Measurements from ENCODE around the gene ZNF701.
"Not testable (repeated sequence)": the region's sequence is repeated elsewhere in the genome, so short reads cannot be mapped to it uniquely, and the experiment has no call there.

ZNF701 gene

DNA sequence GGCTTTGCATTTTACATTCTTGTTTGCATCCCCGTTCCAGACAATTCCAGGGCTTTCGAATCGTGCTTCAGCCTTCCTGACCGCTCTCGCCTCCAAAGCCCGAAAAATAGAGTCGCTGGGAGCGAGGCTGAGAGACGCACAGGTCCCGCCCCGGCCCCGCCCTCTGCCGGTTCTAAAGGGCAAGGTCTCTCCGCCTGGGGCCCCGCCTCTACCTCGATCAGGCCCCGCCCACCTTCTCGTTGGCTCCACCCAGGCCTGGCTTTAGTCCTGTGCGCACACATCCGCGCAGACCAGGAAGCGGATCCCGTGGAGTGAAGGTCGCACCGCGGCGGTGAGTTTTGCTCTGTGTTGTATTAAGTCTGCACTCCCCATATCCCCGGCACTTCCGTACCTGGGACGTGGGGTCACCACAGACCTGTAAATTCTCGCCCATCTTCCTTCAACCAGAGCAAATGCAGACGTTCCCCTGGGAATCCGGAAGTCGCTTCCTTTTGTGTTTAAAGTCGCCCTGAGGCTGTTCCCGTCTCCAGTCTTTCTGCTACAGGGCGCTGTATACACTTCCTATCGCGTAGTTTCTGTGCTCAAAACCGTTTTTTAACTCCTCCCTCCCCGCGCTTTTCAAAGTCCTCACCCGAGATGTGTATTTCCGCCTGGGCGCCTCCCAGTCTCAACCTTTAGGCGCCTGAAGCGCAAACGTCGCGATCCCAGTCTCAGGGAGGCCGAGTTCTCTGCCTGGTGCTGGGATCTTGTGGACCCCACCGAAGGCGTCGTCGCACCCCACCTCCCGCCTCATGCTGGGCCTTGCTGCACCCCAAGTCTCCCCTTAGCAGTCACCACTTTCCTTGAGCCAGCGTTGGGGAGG lies at the start of gene ZNF701:
Gene ZNF701, plus strand, starts transcription at position 288 of the 862 bp plus-strand sequence. CDS start 3,861 bp downstream, outside the sequence.
- DNase-seq (ENCODE audit: low spot score): peak; percentile 93

DNA sequence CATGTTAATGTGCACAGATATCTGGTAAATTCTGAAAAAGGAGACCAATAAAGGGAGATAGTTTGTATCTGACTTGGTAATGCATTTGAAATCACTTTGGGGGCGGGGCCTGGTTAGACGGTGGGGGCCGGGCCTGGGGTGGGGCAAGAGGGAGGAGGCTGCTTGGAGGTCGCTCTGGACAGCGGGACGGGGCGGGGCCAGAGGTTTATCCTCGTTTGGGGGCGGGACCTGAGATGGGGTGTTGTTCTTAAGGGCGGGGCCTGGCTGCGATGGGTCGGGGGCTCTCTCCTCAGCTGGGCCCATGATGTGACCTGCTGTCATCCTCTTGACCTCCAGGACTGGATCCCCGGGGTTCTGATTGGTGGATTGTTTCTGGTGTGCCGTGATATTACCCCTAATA lies 47.5 kb upstream of the ZNF701 start:
- DNase-seq (ENCODE audit: low spot score): no peak

DNA sequence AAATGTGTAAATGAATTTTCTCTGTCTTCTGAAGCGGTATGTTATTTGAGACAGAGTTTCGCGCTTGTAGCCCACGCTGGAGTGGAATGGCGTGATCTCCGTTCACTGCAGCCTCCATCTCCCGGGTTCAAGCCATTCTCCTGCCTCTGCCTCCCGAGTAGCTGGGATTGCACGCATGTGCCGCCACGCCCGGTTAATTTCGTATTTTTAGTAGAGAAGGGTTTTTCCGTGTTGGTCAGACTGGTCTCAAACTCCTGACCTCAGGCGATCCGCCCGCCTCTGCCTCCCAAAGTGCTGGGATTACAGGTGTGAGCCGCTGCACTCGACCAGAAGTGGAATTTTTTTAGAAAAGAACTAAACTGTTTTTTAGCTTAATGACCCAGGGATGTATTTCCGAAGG lies 46.0 kb upstream of the ZNF701 start:
- DNase-seq (ENCODE audit: low spot score): no peak

DNA sequence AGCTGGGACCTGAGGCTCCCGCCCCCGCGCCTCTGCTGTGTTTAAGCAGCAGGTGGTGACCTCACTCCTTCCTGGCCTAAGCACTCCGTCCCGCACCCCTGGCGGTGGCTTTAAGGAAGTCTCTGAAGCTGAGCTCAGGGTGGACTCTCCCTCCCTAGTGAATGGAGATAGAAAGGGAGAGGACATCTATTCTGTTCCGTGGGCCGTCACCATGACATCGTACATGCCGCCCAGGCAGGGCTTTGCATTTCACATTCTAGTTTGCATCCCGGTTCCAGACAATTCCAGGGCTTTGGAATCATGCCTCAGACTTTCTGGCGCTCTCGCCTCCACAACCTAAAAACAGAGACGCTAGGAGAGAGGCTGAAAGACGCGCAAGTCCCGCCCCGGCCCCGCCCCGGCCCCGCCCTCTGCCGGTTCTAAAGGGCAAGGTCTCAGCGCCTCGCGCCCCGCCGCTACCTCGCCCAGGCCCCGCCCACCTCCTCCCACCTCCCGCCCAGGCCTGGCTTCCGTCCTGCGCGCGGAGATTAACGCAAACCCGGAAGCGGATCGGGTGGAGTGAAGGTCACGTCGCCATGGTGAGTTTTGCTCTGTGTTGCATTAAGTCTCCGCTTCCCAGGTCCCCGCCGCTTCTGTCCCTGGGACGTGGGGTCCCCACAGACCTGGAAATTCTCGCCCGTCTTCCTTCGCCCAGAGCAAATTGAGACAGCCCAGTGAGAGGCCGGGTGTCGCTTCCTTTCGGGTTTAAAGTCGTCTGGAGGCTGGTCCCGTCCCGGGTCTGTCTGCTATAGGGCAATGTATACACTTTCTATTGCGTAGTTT lies 42.7 kb upstream of the ZNF701 start, which contains the start of gene ZNF808:
Gene ZNF808, plus strand, starts transcription at position 535 of the 822 bp plus-strand sequence. CDS start 15,617 bp downstream, outside the sequence.
- DNase-seq (ENCODE audit: low spot score): peak; percentile 97

DNA sequence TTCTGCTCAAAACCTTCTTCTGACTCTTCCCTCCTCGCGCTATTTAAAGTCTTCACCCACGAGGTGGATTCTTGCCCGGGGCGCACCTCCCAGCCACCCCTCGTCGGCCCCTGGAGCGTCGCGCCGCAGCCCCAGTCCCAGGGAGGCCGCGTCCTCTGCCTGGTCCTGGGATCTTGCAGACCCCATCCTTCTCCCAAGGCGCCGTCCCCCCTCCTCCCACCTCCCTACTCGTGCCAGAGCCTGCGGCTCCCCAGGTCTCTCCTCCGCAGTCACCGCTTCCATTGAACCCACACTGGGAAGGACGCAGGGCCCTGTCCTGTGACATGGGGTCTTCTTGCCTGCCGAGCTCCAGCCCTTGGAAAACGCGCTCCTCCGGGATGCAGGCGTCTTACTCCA lies 42.1 kb upstream of the ZNF701 start:
- no peak for DNase-seq (ENCODE audit: low spot score)

DNA sequence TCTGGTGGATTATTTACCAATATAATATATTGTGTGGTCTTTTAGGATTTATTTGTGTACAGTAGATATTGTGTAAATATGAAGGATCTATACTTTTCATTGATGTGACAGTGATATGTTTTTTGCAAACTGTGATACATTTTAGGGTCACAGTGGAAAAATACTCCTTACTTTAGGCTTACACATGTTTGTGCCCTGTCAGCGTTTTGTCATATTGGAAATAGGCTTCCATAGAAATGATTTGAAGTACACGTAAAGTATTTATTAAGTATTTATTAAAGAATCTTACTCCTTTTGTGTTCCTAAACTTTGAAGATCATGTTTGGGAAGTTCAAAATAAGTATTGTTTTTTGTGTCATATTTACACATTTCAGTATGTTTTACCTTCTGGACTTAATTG lies 37.6 kb upstream of the ZNF701 start:
- no peak for DNase-seq (ENCODE audit: low spot score)

DNA sequence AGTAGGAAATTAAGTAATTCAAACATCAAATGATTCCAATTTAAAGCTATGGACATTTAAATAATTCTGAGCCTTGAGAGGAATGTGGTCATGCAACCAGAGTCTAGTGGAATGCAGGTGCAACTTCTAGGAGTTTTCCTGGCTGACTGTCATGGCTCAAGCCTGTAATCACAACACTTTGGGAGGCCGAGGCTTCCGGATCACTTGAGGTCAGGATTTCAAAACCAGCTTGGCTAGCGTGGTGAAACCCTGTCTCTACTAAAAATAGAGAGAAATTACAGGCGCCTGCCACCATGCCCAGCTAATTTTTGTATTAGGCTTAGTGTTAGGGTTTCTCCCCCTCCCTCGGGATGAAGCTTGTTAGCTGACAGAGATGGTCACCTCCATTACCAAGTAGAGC lies 36.2 kb upstream of the ZNF701 start:
- DNase-seq (ENCODE audit: low spot score): no peak

DNA sequence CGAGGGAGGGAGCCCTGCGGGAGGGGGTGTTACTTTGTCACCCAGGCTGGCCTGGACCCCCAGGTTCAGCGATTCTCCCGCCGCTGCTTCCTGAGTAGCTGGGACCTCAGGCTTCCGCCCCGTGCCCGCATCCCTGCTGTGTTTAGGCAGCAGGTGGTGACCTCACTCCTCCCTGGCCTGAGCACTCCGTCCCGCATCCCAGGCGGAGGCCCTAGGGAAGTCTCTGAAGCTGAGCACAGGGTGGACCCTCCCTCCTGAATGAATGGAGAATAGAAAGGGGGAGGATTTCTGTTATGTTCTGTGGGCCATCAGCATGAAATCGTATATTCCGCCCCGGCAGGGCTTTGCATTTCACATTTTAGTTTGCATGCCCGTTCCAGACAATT lies 34.7 kb upstream of the ZNF701 start:
- DNase-seq (ENCODE audit: low spot score): not testable (repeated sequence)

DNA sequence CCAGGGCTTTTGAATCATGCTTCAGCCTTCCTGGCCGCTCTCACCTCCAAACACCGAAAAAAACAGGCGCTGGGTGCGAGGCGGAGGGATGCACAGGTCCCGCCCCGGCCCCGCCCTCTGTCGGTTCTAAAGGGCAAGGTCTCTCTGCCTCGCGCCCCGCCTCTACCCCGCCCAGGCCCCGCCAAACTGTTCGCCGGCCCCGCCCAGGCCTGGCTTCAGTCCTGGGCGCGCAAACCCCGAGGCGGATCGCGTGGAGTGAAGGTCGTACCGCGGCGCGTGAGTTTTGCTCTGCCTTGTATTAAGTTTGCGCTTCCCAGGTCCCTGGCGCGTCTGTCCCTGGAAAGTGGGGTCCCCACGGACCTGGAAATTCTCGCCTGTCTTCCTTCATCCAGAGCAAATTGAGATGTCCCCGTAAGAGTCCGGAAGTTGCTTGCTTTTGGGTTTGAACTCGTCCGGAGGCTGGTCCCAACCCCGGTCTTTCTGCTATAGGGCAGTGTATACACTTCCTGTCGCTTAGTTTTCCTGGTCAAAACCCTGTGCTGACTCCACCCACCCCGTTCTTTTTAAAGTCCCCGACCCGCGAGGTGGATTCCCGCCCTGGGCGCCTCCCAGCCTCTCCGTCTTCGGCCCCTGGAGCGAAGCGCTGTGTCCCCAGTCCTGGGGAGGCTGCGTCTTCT lies 34.2 kb upstream of the ZNF701 start:
- peak; percentile 88 for DNase-seq (ENCODE audit: low spot score)

DNA sequence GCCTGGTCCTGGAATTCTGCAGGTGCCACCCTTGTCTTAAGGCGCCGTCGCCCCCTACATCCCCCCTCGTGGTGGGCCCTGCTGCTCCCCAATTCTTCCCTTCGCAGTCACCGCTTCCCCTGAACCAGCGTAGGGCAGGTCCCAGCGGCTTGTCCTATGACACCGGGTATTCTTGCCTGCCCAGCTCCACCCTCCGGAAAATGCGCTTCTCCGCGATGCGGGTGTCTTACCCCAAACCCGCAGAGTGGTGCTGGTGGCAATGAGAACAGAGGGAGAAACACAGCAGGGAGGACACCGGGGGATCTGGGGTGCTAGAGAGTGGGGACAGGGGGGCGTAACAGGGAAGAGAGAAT lies 33.7 kb upstream of the ZNF701 start:
- DNase-seq (ENCODE audit: low spot score): peak; percentile 45

DNA sequence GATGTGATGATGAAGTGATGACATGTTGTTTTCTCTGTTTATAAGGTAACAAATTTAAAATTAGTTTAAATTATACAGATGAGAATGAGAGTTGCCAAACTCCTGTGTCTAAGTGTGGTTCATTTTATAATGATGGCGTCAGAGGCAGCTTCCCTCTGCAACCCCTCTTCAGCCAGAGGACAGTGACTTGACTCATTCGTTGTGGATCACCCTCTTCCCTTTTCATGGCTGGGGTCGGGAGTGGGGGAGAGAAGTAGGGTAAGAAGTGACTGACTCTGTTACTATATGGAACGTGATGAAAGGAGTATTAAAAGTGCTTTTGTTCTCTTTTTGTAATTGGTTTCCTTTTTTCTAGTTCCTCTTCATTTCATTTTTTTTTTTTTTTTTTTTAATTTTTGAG lies 31.3 kb upstream of the ZNF701 start:
- not testable (repeated sequence) for DNase-seq (ENCODE audit: low spot score)

DNA sequence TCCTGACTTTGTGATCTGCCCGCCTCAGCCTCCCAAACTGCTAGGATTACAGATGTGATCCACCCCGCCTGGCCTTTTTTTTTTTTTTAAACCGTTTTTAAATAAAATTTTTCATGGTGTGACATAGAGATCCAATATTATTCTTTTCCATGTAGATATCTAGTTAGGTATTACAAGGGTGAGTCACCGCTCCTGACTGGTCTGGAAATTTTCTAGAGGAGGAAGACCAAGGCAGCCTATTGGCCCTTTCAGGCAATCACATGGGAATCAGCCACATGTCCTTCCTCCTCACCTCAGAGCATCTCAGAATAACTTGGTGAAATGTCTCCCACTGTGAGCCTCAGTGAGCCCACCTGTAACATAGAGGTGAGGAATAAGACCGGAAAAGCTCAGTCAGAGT lies 28.9 kb upstream of the ZNF701 start:
- DNase-seq (ENCODE audit: low spot score): not testable (repeated sequence)

DNA sequence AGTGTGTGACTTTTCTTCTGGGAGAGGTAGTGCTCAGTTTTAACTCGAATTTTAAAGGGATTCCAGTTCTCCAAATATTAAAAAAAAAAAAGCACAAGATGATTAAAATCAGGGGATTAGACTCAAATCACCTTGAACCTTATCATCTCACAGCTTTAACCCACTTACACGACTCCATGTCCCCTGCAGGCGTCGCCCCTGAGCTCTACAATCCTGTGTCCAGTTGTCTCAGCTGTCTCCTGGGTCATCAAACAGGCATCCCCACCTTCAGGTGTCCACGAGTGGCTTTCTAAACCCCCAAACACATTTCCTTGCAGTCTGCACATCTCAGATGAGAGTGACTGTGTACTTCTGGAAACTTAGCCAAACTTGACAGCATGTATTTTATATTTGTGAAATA lies 28.5 kb upstream of the ZNF701 start:
- no peak for DNase-seq (ENCODE audit: low spot score)

DNA sequence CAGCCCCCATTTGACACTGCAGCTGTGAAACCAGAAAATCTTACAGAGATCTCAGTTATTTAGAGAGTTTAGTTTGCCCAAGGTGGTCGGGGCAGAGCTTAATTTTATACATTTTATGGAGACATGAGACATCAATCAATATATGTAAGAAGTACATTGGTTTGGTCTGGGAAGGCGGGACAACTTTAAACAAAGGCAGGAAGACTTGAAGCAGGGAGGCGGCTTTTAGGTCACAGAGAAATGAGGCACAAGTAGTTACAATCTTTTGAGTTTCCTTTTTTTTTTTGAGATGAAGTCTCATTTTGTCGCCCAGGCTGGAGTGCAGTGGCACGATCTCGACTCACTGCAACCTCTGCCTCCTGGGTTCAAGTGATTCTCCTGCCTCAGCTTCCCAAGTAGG lies 27.5 kb upstream of the ZNF701 start:
- not testable (repeated sequence) for DNase-seq (ENCODE audit: low spot score)

DNA sequence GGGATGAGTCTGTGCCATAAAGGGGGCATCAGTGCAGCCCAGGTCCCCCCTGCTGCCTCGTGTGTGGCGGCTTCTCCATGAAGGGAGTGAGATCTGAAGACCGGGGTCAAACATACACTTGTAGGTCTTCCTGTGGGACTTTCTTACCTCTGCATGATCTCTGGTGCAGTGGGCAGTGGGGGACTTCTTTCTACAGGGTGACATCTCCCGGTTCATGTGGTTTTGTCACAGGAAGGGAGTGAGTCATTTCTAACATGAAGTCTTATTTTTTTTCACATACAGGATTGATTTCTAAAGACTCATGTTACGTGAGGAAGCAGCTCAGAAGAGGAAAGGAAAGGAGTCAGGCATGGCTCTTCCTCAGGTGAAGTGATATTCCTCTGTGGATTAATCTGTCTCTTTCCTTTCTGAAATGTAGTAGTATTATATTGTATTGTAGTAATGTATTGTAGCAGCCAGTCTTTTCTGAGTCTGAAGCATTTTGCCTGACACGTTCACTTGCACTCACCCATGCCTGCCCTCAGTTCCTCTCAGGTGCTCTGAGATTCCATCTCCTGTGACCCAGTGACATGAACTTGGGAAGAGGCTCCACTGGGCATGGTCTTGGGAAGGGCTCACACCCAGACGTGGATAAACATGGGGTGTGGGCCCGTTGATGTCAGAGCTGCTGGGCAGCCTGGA lies 27.0 kb upstream of the ZNF701 start:
- peak; percentile 37 for DNase-seq (ENCODE audit: low spot score)

DNA sequence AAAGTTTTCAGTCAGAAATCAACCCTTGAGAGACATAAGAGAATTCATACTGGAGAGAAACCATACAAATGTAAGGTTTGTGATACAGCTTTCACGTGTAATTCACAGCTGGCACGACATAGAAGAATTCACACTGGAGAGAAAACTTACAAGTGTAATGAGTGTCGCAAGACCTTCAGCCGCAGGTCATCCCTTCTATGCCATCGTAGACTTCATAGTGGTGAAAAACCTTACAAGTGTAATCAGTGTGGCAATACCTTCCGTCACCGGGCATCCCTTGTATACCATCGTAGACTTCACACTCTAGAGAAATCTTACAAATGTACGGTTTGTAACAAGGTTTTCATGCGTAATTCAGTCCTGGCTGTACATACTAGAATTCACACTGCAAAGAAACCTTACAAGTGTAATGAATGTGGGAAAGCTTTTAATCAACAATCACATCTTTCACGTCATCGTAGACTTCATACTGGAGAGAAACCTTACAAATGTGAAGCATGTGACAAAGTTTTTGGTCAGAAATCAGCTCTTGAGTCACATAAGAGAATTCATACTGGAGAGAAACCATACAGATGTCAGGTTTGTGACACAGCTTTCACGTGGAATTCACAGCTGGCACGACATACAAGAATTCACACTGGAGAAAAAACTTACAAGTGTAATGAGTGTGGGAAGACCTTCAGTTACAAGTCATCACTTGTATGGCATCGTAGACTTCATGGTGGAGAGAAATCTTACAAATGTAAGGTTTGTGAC lies 15.7 kb upstream of the ZNF701 start:
- DNase-seq (ENCODE audit: low spot score): no peak

DNA sequence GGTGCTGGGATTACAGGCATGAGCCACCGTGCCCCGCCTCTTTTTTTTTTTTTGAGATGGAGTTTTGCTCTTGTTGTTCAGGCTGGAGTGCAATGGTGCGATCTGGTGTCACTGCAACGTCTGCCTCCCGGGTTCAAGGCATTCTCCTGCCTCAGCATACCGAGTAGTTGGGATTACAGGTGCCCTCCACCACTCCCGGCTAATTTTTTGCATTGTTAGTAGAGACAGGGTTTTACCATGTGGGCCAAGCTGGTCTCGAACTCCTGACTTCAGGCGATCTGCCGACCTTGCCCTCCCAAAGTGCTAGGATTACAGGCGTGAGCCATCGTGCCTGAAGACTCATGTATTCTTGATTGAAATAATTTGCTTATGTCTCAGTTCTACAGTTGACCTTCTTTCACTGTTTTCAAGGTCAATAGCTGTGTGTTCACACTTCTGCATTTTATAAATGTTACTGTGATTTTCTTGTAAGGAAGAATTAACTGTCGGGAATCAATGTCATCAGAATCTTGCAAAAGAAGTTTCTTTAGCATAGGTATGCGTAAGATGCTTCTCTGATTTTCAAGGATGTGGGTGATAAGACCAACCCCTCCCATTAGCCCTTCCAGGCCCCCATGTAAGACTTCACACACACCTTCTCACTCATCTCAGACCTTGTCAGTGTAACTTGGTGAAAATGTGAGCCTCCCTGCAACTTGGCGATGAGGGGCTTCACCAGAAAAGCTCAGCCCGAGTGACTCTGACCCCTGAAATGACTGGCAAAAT lies 12.7 kb upstream of the ZNF701 start:
- no peak for DNase-seq (ENCODE audit: low spot score)

DNA sequence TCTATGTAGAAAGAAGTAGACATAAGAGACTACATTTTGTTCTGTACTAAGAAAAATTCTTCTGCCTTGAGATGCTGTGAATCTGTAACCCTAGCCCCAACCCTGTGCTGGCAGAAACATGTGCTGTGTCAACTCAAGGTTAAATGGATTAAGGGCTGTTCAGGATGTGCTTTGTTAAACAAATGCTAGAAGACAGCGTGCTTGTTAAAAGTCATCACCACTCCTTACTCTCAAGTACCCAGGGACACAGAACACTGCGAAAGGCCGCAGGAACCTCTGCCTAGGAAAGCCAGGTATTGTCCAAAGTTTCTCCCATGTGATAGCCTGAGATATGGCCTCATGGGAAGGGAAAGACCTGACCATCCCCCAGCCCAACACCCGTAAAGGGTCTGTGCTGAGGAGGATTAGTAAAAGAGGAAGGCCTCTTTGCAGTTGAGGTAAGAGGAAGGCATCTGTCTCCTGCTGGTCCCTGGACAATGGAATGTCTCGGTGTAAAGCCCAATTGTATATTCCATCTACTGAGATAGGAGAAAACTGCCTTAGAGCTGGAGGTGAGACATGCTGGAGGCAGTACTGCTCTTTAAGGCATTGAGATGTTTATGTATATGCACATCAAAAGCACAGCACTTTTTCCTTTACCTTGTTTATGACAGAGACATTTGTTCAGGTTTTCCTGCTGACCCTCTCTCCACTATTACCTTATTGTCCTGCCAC lies 11.2 kb upstream of the ZNF701 start:
- DNase-seq (ENCODE audit: low spot score): not testable (repeated sequence)

DNA sequence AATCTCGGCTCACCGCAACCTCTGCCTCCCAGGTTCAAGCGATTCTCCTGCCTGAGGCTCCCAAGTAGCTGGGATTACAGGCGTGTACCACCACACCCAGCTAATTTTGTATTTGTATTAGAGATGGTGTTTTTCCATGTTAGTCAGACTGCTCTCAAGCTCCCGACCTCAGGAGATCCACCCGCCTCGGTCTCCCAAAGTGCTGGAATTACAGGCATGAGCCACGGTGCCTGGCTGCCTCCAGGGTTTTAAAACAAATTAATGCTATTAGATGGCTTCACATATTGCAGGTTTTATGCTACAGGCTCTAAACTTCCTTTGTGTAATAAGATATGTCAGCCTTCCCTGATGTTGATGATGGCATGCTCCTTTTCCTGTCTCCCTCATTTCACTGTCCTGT lies 8.5 kb upstream of the ZNF701 start:
- not testable (repeated sequence) for DNase-seq (ENCODE audit: low spot score)

DNA sequence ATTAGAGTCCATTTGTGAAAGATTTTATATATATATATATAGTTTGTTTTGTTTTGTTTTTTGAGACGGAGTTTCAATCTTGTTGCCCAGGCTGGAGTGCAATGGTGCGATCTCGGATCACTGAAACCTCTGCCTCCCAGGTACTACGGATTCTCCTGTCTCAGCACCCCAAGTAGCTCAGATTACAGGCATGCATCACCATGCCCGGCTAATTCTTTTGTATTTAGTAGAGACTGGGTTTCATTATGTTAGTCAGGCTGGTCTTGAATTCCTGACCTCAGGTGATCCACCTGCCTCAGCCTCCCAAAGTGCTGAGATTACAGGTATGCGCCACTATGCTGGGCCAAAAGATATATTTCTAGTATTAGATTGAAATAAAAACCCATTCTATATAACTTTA lies 4.0 kb upstream of the ZNF701 start:
- no peak for DNase-seq (ENCODE audit: low spot score)
